SK-N-SH treated with all-trans-retinoic acid at 6 μM for 48 hours (cell line): ENCODE measurements around the gene TRNT1.

Source experiments
- CSRNP3 ChIP-seq: fragments of 250-450 bp; sonication (Bioruptor Pico); IDR thresholded peaks from 2 replicates; pipeline ENCODE4 v1.5.1; 2021; ENCODE audit warnings: mild to moderate bottlenecking, moderate library complexity
- GLIS3 ChIP-seq: fragments of 250-450 bp; sonication (Bioruptor Pico); IDR thresholded peaks from 2 replicates; pipeline ENCODE4 v1.5.0; 2020; ENCODE audit warnings: mild to moderate bottlenecking, moderate library complexity
- PATZ1 ChIP-seq: fragments of 250-450 bp; sonication (Bioruptor Pico); IDR thresholded peaks from 2 replicates; pipeline ENCODE4 v1.8.0; 2020; ENCODE audit warnings: mild to moderate bottlenecking, moderate library complexity, borderline replicate concordance

- TF ChIP-seq GLIS3 (CRISPR knock-in tag) (no peak), PATZ1 (CRISPR knock-in tag) (no peak), CSRNP3 (CRISPR knock-in tag) (no peak)
Observed at GRCh38 chr3:3126477-3127431, at the start of gene TRNT1.
